CMK (cell line): Measurements from ENCODE around the gene SLC6A6.
"Not testable (repeated sequence)": the region's sequence is repeated elsewhere in the genome, so short reads cannot be mapped to it uniquely, and the experiment has no call there.

Source experiments
- DNase-seq: peaks from one replicate; pipeline ENCODE4 v3.0.0-alpha.2; 2010; ENCODE audit warnings: low read depth

The SLC6A6 gene

GRCh38 chr3:14508505-14508819 is 106.1 kb downstream of the SLC6A6 start:
- no peak for DNase-seq

- DNase-seq, result peak; percentile 39
Observed at GRCh38 chr3:14508966-14509795, 106.8 kb downstream of the SLC6A6 start.

GRCh38 chr3:14509796-14510100 is 107.3 kb downstream of the SLC6A6 start:
- no peak for DNase-seq

DNA sequence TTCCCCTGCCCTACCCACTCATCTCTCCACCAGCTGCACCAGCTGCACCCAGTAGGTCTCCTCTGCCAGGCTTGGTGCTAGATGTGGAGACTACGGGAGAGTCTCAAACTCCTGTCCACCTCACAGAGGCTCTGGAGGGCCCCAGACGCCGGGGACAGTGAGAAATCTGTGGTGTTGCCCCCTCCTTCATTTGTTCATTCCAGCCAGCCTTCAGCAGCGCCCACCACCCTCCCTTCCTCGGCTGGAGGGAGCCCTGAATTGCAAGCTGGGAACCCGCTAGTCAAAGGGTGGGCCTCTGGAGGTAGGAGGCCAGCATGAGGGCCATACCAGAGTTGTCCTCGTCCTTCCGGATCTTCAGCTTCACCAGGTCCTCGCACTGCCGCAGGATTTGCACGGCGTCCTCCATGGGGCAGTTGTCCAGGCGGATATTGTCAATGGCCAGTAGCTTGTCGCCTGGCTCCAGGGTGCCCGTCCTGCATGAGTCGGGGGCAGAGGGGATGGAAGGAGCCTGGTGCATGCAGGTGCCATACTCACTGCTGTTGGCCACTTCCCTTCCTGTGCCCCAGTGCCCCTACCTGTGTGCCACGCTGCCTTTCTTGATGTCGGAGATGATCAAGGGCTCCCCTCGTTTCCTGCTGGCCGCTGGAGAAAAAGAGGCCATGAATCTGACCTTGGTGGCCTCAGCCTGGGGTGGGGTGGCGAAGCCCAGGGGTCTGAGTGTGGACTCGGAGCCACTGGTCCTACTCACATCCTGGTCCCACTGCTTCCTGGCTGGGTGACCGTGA is 108.6 kb downstream of the SLC6A6 start:
- DNase-seq, result no peak

GRCh38 chr3:14511623-14512280 is 109.3 kb downstream of the SLC6A6 start:
- no peak for DNase-seq

GRCh38 chr3:14512281-14512941 is 110.0 kb downstream of the SLC6A6 start:
- DNase-seq, result no peak

GRCh38 chr3:14512942-14513327 is 110.5 kb downstream of the SLC6A6 start:
- no peak for DNase-seq

DNA sequence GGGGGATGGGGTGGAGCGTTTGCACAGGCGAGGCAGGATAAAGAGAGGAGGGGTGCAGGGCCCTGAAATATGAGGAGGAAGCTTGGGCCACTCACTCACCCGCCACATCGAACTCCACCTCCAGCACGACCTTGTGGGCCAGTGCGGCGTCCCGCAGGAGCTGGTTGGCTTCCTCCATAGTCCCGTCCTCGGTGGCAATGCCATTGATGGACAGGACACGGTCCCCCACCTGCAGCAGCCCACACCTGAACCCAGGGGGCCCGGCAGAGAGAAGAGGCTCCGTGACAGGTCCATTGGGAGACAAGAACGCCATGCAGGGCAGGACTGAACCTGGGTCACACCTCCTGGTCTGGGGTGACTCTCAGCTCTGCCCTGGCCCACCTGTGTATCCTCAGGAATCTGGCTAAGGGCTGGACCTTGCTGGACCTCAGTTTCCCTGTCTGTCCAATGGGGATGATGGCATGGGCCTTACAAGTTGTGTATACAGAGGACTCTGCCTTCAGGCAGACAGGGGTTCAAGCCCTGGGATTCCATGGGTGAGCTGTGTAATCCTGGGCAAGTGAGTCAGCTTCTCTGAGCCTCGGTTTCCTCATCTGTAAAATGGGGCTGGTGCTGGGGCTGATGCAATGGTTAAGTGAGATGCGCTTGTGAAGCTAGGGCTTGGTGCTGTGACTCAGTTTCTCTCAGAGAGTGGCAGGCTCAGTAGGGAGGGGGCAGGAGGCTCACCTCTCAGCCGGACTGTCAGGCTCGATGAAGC is 111.3 kb downstream of the SLC6A6 start:
- no peak for DNase-seq

DNA sequence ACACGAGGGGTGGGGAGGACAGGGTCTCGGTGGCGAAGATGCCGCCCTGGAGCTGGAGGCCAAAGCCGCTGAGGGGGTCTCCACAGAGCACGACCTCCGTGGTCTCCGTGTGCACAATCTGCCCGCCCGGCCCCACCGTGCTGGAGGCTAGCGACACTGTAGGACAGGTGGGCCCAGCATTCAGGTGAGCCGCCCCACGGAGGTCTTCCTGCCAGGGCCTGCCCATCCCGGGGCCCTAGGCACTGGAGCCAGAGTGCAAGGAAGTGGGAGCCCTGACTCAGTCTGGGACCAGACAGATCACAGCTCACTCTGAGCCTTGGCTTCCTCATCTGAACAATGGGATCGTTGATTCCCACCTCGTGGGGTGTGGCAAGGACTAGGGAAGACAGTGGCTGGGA is 111.9 kb downstream of the SLC6A6 start:
- no peak for DNase-seq

DNA sequence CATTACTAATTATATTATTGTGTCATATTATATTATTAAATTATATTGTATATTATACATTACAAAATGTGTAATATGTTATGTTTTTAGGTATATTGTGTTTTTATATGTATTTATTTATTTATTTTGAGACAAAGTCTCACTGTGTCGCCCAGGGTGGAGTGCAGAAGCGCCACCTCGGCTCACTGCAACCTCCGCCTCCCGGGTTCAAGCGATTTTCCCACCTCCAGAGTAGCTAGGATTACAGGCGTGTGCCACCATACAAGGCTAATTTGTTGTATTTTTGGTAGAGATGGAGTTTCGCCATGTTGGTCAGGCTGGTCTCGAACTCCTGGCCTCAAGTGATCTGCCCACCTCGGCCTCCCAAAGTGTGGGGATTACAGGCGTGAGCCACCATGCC is 113.1 kb downstream of the SLC6A6 start:
- not testable (repeated sequence) for DNase-seq

DNA sequence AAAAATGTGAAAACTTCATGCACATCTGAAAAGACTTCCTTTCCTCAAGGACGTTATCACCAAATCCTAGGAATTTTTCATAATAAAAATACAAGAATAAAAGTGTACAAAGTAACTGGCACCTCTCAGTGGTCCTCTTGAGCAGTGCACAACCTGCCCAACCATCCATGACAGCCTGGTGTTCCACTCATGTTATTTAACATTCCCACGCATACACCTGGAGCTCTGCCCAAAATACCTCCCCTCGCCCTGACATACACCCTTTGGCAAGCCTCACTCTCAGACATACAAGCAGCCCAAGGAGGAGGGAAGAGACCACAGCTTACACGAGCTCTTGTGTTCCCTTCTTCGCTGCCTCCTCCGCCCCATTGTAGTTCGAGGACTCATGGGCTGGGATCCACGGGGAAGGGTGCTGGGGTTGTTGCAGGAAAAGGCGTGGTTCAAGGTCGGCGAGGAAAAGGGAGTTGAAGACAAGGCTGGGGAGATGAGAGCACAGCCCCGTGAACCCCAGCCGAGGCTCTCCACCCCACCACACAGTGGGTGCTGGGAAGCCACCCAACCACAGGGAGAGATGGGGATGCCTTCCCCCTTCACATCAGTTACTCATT is 114.4 kb downstream of the SLC6A6 start:
- DNase-seq, result no peak

DNA sequence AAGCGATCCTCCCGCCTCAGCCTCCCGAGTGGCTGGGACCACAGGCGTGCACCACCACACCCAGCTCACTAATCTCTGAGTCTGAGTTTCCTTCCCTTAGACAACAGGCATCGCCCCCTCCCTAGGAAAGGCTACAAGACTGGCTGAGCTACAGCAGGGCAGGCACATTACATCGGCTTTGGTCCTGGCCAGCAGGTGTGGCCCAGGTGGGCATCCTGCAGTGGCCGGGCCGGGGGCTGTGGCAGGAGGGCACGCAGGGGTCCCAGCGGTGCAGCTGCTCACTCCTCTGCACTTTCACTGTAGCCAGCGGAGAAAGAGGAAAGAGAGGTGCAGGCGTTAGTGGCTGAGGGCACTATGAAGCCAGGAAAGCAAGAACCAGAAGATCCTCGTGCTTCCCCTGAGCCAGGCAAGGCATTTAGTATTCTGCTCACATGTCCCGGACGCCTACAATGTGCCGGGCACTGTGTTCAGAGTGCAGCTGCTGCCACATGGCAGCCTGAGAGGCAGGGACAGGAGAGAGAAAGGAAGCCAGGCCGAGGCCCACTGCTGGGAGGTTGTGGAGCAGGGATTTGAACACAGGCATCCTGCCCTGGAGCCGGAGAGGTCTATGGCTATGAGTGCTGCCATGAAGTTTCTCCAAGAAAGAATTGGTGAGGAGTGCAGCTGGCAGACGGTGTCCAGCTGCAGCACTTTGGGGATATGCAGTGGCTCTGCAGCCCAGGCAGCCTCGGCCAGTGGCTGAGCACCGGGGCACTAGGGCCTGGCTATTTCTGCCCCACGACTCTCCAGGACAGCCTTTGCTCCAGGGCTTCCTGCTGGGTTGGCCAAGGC is 115.4 kb downstream of the SLC6A6 start:
- no peak for DNase-seq

- DNase-seq, result no peak
Observed at GRCh38 chr3:14518432-14518802, 116.0 kb downstream of the SLC6A6 start.

GRCh38 chr3:14518893-14519292 is 116.5 kb downstream of the SLC6A6 start:
- DNase-seq, result no peak

- no peak for DNase-seq
Observed at GRCh38 chr3:14519406-14519805, 117.0 kb downstream of the SLC6A6 start.

GRCh38 chr3:14520149-14520548 is 117.7 kb downstream of the SLC6A6 start:
- DNase-seq, result no peak

DNA sequence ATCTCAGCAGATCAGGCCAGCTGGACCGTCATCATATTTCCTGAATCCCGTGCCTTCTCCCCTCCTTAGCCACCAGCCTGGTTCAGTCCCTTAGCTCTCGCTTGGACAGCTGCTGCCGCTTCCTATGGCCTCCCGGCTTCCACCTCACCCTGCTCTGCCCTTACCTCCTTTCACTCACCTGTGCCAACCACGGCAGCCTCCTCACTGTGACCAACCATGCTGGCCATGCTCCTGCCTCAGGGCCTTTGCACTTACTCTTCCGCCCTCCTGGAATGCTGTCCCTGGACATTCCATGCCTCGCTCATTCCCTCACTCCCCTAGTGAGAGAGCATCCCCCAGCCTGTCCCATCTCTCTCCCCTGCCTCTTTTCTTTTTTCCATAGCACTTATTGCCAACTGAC is 118.6 kb downstream of the SLC6A6 start:
- no peak for DNase-seq

DNA sequence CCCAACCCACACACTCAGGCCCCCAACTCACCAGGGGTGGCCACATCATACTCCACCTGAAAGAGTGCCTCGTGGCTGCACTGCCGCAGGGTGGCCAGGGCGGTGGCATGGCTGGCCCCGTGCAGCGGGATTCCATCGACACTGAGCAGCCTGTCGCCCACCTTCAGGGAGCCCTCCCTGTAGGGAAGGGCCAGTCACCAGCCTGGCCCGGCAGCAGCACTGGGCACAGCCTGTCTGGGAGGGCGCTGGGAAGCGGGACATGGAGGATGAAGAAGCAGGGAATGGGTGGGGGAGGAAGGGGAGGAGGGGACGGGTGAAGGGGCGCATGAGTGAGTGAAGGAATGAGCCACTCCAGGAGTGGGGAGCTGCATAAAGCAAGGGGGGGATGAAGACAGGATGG is 119.2 kb downstream of the SLC6A6 start:
- no peak for DNase-seq

DNA sequence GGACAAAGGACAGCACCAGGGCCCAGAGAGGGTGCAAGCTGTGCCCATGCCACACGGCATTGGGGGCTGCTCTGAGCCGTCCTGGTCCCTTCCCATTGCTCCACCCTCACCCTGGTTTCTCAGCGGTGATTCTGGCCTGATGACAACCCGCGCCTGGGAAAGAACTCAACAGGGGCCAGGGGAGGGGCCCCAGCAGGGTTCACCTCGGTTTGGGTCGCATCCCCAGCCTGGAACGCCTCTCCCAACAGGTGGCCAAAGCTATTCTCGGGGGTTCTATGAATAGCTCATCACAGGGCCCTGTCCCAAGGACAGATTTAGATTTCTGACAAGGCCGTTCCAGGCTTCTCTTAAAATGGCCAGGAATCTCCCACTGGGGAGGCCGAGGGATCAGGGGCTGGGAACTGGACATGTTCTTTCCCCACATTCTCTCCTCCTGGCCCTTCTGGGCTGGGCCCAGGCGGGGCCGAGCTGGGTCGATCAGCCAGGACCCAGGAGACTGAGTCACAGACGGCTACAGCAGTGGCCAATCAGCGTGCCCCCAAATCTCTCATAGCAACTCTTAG is 119.8 kb downstream of the SLC6A6 start:
- DNase-seq, result no peak

- DNase-seq, result no peak
Observed at GRCh38 chr3:14522768-14523167, 120.4 kb downstream of the SLC6A6 start.
